Ramos (cell line): ENCODE measurements around the gene XG.
"Not testable (repeated sequence)": the region's sequence is repeated elsewhere in the genome, so short reads cannot be mapped to it uniquely, and the experiment has no call there.

Experiments used
- in situ Hi-C: fragments of 300-500 bp; cut with MboI; formaldehyde crosslinking; loops from one replicate; pipeline ENCODE4 v1.14.3; 2022; ENCODE audit warnings: low sequenced_read_pairs; ENCODE audit not compliant: unreplicated experiment

XG gene

DNA sequence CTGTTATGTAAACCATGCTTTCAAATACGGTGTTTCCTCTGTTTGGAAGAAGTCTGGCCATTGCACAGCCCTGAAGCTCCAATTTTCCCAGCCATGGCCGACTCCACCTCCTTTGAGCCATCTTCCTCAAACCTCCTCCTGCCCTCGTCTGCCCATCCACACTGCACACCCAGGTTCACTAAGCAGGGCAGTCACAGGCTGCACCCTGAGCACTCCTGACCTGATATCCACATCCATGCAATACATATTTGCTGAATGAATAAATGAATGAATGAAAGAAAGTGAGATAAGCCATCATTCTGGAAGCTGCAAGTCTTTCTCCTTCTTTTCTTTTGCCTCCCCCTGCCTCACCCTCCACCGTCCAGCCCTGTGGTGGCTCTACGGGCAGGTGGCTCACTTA lies 22.2 kb downstream of the XG start:
- in situ Hi-C loops = no loop called here

DNA sequence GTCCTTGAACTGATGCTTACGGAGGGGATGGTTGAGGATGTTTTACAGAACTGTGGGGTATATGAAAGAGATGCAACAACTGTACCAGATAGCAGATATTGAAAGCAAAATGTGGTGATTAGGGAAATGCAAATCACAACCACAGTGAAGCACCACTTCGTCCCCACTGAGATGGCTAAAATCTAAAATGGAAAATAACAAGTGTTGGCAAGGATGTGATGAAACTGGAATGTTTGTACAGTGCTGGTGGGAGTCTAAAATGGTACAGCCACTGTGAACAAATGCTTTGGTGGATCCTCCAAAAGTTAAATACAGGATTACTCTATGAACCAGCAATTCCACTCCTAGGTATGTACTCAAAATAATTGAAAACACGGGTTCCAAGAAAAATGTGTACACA lies 22.9 kb downstream of the XG start:
- in situ Hi-C loops = no loop called here

DNA sequence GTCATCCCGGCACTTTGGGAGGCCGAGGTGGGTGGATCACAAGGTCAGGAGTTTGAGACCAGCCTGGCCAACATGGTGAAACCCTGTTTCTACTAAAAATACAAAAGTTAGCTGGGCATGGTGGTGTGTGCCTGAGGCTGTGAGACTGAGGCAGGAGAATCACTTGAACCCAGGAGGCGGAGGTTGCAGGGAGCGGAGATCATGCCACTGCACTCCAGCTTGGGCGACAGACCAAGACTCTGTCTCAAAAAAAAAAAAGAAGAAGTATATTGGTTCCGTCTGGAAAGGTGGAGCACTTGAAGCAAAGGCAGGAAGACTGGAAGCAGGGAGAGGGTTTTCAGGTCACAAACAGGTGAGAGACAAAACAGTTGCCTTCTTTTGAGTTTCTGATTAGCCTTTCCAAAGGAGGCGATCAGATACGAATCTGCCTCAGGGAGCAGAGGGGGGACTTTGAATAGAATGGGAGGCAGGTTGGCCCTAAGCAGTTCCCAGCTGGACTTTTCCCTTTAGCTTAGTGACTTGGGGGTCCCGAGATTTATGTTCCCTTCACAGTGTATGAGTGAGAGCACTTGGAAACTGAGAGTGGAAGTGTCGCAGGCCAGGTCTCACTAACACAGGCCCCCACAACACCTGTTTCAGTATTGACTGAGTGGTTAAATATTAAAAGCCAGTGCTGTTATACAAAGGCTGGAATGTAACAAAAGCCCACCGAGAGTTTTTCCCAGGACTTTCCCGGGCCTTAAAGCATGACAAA lies 28.8 kb downstream of the XG start:
- in situ Hi-C loops = not testable (repeated sequence)

DNA sequence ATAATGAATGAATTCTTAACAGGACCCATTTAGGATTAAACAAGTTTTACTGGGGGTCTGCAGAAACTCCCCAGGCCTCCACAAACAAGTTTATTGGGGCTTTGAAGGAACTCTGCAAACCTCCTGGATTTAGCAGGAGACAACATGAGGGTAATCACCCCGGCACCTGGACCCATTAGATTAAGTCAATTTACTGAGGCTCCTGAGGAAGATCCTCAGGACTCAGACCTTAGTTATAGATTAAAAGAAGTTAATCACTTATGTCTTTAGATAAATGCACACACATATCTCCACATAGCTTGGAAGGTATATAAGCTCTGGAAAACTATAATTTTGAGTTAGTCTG lies 29.4 kb downstream of the XG start:
- in situ Hi-C loops = no loop called here

DNA sequence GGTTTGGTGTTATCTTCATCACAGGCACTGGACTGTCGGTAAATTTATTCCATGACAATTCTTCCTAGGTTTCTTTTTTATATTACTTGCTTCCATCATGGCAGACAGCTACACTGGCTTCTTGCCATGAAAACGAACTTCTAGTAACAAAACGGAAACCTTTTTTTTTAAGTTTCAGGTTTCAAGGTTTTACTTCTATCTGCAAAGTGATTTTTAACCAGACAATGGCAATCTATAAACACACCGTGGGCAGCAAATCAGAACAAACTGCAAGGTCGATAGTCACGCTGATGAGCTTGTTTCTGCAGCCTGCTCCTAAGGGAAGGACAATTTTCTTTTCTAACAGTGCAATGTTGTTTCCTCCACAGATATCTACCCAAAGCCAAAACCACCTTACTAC lies 29.9 kb downstream of the XG start:
- in situ Hi-C loops = no loop called here

DNA sequence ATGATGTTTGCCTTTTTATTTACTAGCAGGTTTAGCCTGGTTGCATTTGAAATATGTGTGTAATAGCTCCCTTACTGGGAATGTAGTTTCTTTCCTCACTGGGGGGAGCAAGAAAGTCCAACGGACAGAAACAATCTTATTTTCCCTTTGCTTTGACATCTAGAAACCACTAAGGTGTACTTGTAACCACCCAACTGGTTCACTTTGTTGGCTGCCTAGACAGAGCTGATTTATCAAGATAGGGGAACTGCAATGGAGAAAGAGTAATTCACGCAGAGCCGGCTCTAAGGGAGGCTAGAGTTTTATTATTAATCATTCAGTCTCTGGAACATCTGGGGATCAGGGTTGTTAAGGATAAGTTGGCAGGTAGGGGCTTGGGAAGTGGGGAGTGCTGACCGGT lies 30.3 kb downstream of the XG start:
- in situ Hi-C loops = no loop called here

DNA sequence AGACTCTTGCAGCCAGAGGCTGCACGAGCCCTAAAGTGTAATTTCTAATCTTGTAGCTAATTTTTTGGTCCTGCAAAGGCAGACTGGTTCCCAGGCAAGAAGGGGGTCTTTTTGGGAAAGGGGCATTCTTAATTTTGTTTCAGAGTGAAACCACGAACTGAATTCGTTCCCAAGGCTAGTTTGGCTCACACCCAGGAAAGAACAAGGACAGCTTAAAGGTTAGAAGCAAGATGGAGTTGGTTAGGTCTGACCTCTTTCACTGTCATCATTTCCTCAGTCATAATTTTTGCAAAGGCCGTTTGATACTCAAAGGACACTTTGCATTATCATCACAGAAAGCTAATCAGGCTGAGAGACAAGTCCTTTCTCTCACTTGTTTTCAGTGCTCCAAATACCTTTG lies 30.9 kb downstream of the XG start:
- in situ Hi-C loops = no loop called here

DNA sequence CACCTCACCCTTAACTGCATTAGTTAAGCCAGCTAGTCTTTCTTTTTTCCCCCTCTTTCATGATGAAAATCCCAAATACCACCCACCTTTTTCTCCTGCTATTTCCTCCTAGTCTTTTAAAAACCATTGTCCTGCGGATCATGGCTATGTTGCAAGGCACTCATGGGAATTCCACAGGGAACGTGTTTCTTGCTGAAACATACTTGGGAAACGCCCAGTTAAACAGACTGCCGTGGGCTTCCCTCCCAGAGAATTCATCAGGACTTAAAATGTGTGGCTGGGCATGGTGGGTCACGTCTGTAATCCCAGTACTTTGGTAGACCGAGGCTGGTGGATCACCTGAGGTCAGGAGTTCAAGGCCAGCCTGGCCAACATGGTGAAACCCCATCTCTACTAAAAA lies 32.2 kb downstream of the XG start:
- in situ Hi-C loops = no loop called here

DNA sequence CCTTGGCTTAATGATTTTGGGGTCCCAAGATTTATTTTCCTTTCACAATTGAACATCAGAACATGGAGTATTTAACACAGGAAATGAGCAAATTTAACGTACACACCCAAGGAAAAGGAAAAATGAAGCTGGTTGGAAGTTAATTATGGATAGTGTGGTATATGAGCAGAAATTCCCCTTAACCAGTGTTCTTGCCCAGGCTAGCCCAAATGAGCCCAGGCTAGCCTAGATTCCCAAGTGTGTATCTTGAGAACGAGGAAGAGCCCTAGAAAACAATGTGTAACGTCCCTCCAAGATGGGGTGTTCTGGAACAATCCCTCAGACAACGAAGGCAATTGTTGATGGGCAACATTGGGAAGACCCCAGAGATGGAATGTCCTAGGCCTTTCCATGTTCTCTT lies 33.7 kb downstream of the XG start:
- in situ Hi-C loops = no loop called here

DNA sequence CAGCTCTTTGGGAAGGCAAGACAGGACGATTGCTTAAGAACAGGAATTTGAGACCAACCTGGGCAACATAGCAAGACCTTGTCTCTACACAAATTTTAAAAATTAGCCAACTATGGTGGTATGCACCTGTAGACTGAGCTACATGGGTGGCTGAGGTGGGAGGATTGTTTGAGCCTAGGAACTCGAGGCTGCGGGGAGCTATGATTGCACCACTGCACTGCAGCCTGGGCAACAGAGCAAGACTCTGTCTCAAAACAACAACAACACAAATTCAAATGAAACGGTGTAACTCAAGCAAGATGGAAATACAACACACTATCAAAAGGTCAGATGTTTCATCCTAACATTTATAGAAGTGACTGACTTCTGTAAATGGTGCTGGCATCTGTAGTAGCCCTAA lies 37.1 kb downstream of the XG start:
- in situ Hi-C loops = no loop called here

DNA sequence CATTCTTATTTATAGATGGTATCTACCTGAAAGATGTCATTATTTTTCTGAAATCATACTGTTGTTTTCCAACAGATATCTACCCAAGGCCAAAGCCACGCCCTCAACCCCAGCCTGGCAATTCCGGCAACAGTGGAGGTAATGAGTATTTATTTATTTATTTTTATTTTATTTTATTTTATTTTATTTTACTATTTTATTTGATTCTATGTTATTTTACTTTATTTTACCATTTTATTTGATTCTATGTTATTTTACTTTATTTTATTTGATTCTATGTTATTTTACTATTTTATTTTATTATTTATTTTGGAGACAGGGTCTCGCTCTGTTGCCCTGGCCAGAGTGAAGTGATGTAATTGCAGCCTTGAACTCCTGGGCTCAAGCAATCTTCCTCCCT lies 37.7 kb downstream of the XG start:
- in situ Hi-C loops = no loop called here

DNA sequence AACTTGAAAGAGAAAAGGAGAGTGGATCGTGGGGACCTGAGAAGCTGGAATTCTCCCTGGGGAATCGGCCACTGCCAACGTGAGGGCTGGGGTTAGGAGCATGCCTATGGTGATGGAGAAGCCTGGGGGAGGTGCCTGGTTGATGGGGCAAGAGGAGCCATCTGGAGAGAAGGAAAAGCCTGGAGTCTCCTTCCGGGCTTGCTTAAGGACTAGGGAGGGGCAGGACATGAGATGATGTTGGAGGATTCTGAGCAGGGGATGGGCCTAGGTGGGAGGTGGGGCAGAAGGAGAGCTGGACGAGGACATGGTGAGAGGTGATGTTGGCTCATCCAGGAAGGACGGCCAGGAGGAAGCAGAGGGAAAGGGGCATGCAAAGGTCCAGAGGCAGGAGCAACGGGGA lies 41.9 kb downstream of the XG start:
- in situ Hi-C loops = no loop called here

DNA sequence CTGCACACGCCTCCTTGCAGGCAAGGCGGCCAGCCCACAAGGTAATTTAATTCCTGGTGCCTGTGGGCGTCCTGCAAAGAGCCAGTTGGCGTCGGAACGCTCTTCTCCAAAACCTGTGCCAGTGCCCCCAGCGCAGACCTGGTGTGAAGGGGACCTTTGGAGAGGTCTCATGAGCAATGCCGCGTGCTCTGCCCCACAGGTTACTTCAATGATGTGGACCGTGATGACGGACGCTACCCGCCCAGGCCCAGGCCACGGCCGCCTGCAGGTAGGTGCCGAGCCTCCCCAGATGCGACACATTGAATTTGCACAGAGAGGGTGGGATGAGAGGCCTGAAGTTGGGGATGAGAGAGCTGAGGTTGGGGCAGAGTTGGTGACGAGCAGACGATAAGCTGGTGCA lies 42.5 kb downstream of the XG start:
- in situ Hi-C loops = no loop called here

DNA sequence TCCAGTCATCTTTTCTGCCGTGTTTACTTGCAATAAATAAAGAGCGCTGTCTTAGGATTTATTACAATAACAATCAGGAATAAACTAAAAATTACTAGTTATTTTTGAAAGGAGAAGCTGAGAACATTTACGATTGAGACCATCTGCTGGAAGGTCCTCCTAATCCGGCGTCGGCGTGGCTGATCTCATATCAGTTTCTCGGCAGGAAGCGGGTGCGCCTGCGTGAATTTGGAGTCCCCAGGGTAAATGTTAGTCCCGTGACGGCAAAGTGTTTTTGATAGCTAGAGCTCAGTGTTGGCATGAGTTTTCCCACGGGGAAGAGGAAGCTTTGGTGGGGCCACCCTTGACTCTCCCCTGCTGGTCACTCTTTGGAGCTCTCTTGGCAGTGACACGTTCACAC lies 45.0 kb downstream of the XG start:
- in situ Hi-C loops = not testable (repeated sequence)

DNA sequence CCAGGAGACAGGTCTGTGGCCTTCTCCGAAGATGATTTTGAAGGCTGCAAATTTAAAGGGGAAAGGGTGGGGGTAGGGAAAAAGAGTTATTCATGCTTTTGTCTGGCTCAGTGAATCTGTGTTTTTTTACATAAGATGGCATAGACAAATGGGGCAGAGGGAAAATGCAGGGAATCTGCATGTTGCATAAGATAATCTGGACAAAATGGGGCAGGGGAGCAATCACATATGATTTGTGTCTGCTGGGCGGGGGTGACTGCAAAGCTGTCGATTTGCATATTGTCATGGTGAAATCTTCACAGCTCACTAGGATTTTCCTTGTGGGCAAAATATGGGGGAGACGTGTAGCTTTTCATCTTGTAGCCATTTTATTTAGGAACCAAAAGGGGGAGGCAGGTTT lies 47.5 kb downstream of the XG start:
- in situ Hi-C loops = no loop called here

DNA sequence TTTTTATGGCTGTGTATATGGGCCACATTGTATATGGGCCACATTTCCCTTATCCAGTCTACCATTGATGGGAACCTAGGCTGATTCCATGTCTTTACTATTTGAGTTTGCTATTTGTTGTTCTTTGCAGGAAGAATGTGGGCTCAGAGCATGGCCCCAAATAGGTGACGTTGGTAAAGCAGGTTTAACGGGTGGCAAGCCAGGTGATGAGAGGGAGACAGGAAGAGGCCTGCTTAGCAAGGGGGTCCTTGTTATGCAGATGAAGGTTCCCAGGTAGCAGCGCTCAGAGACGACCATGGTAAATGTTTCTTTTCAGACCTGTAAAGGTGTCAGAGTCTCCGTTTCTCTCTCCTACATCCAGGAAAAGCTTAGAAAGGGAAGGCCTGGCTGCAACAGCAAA lies 48.1 kb downstream of the XG start:
- in situ Hi-C loops = loop anchor here (10.0 to 25.0 kb wide), 2 partner anchors 155 to 1138 kb away; no protein-coding TSS in a partner anchor

DNA sequence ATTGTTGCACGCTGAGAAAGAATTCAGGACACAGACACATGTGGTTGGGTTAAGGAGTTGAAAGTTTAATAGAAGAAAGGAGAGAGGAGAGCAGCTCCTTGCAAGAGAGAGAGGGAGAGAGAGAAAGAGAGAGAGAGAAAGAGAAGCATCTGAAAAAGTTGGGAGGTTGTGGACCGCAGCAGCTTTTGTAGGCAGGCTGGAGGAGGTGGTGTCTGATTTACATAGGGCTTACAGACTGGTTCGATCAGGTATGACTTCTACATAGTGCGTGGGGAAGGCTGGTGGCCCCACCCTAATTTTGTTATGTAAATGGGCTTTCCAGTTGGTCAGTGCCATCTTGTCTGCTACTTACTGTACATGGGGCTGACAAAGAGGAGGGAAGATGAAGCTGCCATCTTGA lies 49.4 kb downstream of the XG start:
- in situ Hi-C loops = loop anchor here (10.0 to 25.0 kb wide), 2 partner anchors 156 to 1139 kb away; no protein-coding TSS in a partner anchor

DNA sequence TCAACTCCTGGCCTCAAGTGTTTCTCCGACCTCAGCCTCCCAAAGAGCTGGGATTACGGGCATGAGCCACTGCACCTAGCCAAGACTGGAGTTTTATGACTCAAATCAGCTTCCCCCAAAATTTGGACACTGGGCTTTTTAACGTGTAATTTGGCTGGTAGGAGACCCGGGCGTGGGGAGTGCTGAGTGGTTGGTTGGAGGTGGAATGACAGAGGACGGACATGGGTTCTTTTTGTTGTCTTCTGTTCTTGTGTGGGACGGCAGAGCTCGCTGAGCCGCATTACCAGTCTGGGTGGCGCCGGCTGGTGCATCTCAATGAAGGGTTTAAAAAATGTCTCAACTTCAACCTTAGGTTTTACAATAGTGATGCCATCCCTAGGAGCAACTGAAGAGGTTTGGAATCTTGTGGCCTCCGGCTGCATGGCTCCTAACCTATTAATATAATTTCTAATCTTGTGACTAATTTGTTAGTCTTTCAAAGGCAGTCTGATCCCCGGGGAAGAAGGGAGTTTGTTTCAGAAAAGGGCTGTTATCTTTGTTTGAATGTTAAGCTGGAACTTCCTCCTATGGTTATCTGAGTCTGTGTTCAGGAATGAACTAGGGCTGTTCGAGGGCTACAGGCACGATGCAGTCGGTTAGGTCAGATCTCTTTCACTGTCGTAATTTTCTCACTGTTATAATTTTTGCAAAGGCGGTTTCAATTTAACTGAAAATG lies 50.7 kb downstream of the XG start:
- in situ Hi-C loops = loop anchor here (10.0 to 25.0 kb wide), 2 partner anchors 158 to 1140 kb away; no protein-coding TSS in a partner anchor

DNA sequence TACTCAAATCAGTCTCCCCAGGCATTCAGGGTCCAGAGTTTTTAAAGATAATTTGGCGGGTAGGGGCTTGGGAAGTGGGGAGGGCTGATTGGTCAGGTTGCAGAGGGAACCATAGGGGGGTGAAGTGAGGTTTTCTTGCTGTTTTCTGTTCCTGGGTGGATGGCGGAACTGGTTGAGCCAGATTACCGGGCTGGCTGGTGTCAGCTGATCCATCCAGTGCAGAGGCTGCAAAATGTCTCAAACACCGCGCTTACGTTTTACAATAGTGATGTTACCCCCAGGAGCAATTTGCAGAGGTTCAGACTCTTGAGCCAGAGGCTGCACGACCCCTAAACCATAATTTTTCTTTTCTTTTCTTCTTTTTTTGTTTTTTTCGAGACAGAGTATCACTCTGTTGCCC lies 51.6 kb downstream of the XG start:
- in situ Hi-C loops = loop anchor here (10.0 to 25.0 kb wide), 2 partner anchors 159 to 1141 kb away; no protein-coding TSS in a partner anchor

DNA sequence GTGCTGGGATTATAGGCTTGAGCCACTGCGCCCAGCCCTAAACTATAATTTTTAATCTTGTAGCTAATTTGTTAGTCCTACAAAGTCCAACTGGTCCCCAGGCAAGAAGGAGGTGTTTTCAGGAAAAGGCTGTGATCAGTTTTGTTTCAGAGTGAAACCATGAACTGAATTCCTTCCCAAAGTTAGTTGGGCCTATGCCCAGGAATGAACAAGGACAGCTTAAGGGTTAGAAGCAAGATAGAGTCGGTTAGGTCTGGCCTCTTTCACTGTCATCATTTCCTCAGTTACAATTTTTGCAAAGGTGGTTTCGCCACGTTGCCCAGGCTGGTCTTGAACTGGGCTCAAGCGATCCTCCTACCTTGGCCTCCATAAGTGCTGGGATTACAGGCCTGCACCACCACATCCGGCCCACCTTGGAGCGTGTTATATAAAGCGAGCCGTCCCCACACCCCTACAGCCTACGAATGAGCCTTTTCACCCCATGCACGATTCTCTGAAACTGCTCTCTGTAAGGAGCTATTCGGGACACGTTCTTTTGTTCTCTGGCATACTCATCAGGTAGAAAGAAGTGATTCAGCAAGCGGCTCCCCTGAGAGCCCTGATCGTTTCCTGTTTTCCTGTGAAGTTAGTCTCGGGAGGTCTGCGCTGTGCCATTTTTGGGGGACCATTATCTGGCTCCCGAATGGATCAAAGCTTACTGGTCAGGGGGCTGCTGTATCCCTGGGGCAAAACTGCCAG lies 52.4 kb downstream of the XG start:
- in situ Hi-C loops = loop anchor here (10.0 to 25.0 kb wide), 2 partner anchors 159 to 1142 kb away; no protein-coding TSS in a partner anchor

DNA sequence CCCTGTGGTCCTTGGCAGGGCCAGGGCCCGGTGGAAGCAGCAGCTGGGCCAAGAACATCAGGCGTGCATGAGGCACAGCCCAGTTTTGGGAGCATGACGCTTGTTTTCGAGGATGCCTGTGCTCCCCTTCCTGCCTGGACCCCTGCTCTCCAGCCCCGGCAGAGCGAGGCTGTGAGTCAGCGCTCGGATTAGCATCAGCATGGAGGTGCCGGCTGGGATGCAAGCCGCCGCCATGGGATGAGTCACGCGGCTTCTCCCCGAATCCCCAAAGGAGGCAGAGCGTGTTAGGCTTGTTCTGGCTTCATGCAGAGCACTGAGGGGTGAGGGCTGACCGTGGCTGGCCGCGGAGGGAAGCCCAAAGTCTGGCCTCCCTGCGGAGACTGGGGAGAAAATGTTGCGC lies 53.0 kb downstream of the XG start:
- in situ Hi-C loops = loop anchor here (10.0 to 25.0 kb wide), 2 partner anchors 160 to 1143 kb away; no protein-coding TSS in a partner anchor
